A549 (cell line): ENCODE data around the gene PPID. TPM values are rescaled to one million over a fixed set of nuclear protein-coding genes. Genes with fewer than 3 reads are reported as not detected.

ENCODE experiments used
- ATAC-seq, 2 experiments: fragments of 200-7000 bp in 1 of 2; fragments of >200 bp in 1 of 2; cut with Nextera tagmentation in 1 of 2; cut with Tn5 transposase in 1 of 2; 3 replicates each; pipeline versions ENCODE4 v1.8.0 to v1.9.1; 2018 to 2020; ENCODE audit warnings: mild to moderate bottlenecking in 1 of 2, moderate library complexity in 1 of 2
- CTCF ChIA-PET: fragments of 300-600 bp; sonication (Branson Sonifier 250); formaldehyde crosslinking; extraction: SDS; loops from one replicate; lab custom pipeline; 2021; ENCODE audit warnings: antibody characterized with exemption, inconsistent platforms; lab: Yijun Ruan, JAX
- POLR2A ChIA-PET: fragments of 350-600 bp; formaldehyde crosslinking; extraction: SDS; loops from one replicate; lab custom pipeline; 2021; ENCODE audit warnings: antibody characterized with exemption, inconsistent platforms; lab: Yijun Ruan, JAX
- DNase-seq, 2 experiments: peaks; one replicate each; pipeline versions ENCODE4 v3.0.0 to v3.0.0-alpha.2; 2011 to 2016; ENCODE audit warnings: low read depth in 1 of 2, low spot score in 1 of 2
- FAIRE-seq: peaks from 2 replicates; lab custom pipeline; 2011; peaks lifted over from hg19 to GRCh38; lab: Jason Lieb, UNC
- H3K27ac ChIP-seq, 2 experiments: fragments of >200 bp; sonication (Bioruptor Twin); formaldehyde crosslinking; 3 replicates each; pipeline ENCODE4 v1.5.1; 2016 to 2017
- H3K4me1 ChIP-seq: fragments of >200 bp; sonication (Bioruptor Twin); formaldehyde crosslinking; 3 replicates; pipeline ENCODE4 v1.6.1; 2016
- H3K4me2 ChIP-seq: fragments of >200 bp; sonication (Bioruptor Twin); formaldehyde crosslinking; 3 replicates; pipeline ENCODE4 v1.6.1; 2016
- H3K4me3 ChIP-seq: fragments of >200 bp; sonication (Bioruptor Twin); formaldehyde crosslinking; 3 replicates; pipeline ENCODE4 v1.5.1; 2016
- H3K9me3 ChIP-seq: fragments of >200 bp; sonication (Bioruptor Twin); formaldehyde crosslinking; 3 replicates; pipeline ENCODE4 v1.6.1; 2016
- CEBPB ChIP-seq, 2 experiments: fragments of >200 bp in 1 of 2; sonication (Bioruptor Twin) in 1 of 2; formaldehyde crosslinking in 1 of 2; IDR thresholded peaks; 2 replicates each; pipeline ENCODE4 v1.6.1; 2012 to 2016
- CHD2 ChIP-seq: fragments of 150-350 bp; IDR thresholded peaks from 2 replicates; pipeline ENCODE4 v1.6.1; 2014; ENCODE audit warnings: low read length; ENCODE audit not compliant: partially characterized antibody
- CHD4 ChIP-seq: fragments of 200-600 bp; sonication (generic); IDR thresholded peaks from 2 replicates; pipeline ENCODE4 v1.6.1; 2016; ENCODE audit warnings: antibody characterized with exemption, mild to moderate bottlenecking, borderline replicate concordance
- EHF ChIP-seq: fragments of 250-450 bp; sonication (Bioruptor Pico); IDR thresholded peaks from 2 replicates; pipeline ENCODE4 v1.5.0; 2020; ENCODE audit warnings: mild to moderate bottlenecking
- EP300 ChIP-seq, 2 experiments: fragments of >200 bp; sonication (Bioruptor Twin); formaldehyde crosslinking; IDR thresholded peaks; 2 replicates in 1 of 2; 3 replicates in 1 of 2; pipeline ENCODE4 v1.6.1; 2016 to 2017
- ESRRA ChIP-seq: fragments of 150-350 bp; IDR thresholded peaks from 2 replicates; pipeline ENCODE4 v1.6.1; 2014; ENCODE audit warnings: mild to moderate bottlenecking, low read length, borderline replicate concordance
- FOSL2 ChIP-seq, 2 experiments: fragments of 450-650 bp in 1 of 2; fragments of >200 bp in 1 of 2; sonication (Bioruptor Twin) in 1 of 2; formaldehyde crosslinking; IDR thresholded peaks; 2 replicates each; pipeline versions ENCODE4 v1.5.0 to v1.6.1; 2016 to 2020; ENCODE audit warnings: mild to moderate bottlenecking in 1 of 2, moderate library complexity in 1 of 2
- HDAC2 ChIP-seq: fragments of 200-600 bp; sonication (generic); IDR thresholded peaks from 2 replicates; pipeline ENCODE4 v1.6.1; 2016
- HEYL ChIP-seq: fragments of 250-450 bp; sonication (Bioruptor Pico); IDR thresholded peaks from 2 replicates; pipeline ENCODE4 v1.8.0; 2021; ENCODE audit warnings: mild to moderate bottlenecking, moderate library complexity
- KDM5A ChIP-seq: fragments of 200-600 bp; sonication (generic); IDR thresholded peaks from 2 replicates; pipeline ENCODE4 v1.6.1; 2016; ENCODE audit warnings: antibody characterized with exemption, mild to moderate bottlenecking
- MAFK ChIP-seq: fragments of 450-650 bp; IDR thresholded peaks from 2 replicates; pipeline ENCODE4 v1.6.1; 2014; ENCODE audit not compliant: partially characterized antibody
- MAZ ChIP-seq: fragments of 150-350 bp; IDR thresholded peaks from 2 replicates; pipeline ENCODE4 v1.6.1; 2014; ENCODE audit warnings: antibody characterized with exemption, low read depth, low read length, borderline replicate concordance
- NPAS2 ChIP-seq: fragments of 250-450 bp; sonication (Bioruptor Pico); IDR thresholded peaks from 2 replicates; pipeline ENCODE4 v1.8.0; 2022; ENCODE audit warnings: mild to moderate bottlenecking, moderate library complexity, borderline replicate concordance
- PHF8 ChIP-seq: fragments of 200-600 bp; sonication (generic); IDR thresholded peaks from 2 replicates; pipeline ENCODE4 v1.6.1; 2016; ENCODE audit warnings: low read depth, mild to moderate bottlenecking, antibody characterized with exemption, moderate library complexity, borderline replicate concordance
- POLR2A ChIP-seq: IDR thresholded peaks from 2 replicates; pipeline ENCODE4 v1.6.1; 2012; ENCODE audit warnings: mild to moderate bottlenecking, low read length
- POLR2AphosphoS2 ChIP-seq: conservative IDR thresholded peaks from 2 replicates; pipeline ENCODE4 v1.6.1; 2012; ENCODE audit warnings: low read length, improper control_type of control experiment, inconsistent platforms
- RAD21 ChIP-seq, 2 experiments: fragments of >200 bp in 1 of 2; sonication (Bioruptor Twin) in 1 of 2; formaldehyde crosslinking in 1 of 2; IDR thresholded peaks in 1 of 2; conservative IDR thresholded peaks in 1 of 2; 2 replicates in 1 of 2; 3 replicates in 1 of 2; pipeline ENCODE4 v1.6.1; 2012 to 2018; ENCODE audit warnings: inconsistent platforms in 1 of 2
- RARB ChIP-seq: fragments of 250-450 bp; sonication (Bioruptor Pico); IDR thresholded peaks from 2 replicates; pipeline ENCODE4 v1.8.0; 2021; ENCODE audit warnings: mild to moderate bottlenecking, moderate library complexity
- RNF2 ChIP-seq: fragments of 200-600 bp; sonication (generic); IDR thresholded peaks from 2 replicates; pipeline ENCODE4 v1.6.1; 2016; ENCODE audit warnings: low read depth, mild to moderate bottlenecking, antibody characterized with exemption, moderate library complexity, borderline replicate concordance
- SMC3 ChIP-seq: fragments of >200 bp; sonication (Bioruptor Twin); formaldehyde crosslinking; IDR thresholded peaks from 3 replicates; pipeline ENCODE4 v1.6.1; 2018; ENCODE audit warnings: inconsistent platforms
- ZFP36 ChIP-seq: fragments of 450-650 bp; IDR thresholded peaks from 2 replicates; pipeline ENCODE4 v1.6.1; 2014; ENCODE audit warnings: borderline replicate concordance; ENCODE audit not compliant: partially characterized antibody
- ZNF302 ChIP-seq: fragments of 250-450 bp; sonication (Bioruptor Pico); IDR thresholded peaks from 2 replicates; pipeline ENCODE4 v1.9.0; 2021; ENCODE audit warnings: inconsistent platforms, mild to moderate bottlenecking, moderate library complexity
- ZSCAN20 ChIP-seq: fragments of 250-450 bp; sonication (Bioruptor Pico); IDR thresholded peaks from 2 replicates; pipeline ENCODE4 v1.8.0; 2022; ENCODE audit warnings: mild to moderate bottlenecking, moderate library complexity
- WGBS: methylation state at CpG from one replicate; pipeline ENCODE4 v1.1.6; 2017; ENCODE audit errors: missing lambda C conversion rate; 5-methylcytosine and 5-hydroxymethylcytosine counted together
- polyA plus RNA-seq, 4 experiments: library from polyadenylated mRNA; depleted of rRNA in 3 of 4; stranded (reverse); fragments of >200 nt; fragmentation: RNase III in 1 of 4; extraction: RNeasy Plus Mini Kit Qiagen cat#74134 plus additional on column Dnase treatment in 1 of 4; gene quantifications; 2 replicates in 3 of 4; 3 replicates in 1 of 4; pipeline ENCODE4 v1.2.3, GENCODE V29; 2011 to 2017
- TF ChIP-seq, protein P1 (sequence below): fragments of >200 bp; sonication (Bioruptor Twin); formaldehyde crosslinking; IDR thresholded peaks from 3 replicates; pipeline ENCODE4 v1.5.1; 2016
- TF ChIP-seq, protein P2 (sequence below): IDR thresholded peaks from 2 replicates; pipeline ENCODE4 v1.6.1; 2012
- TF ChIP-seq, protein P3 (sequence below): fragments of 250-450 bp; sonication (Bioruptor Pico); IDR thresholded peaks from 2 replicates; pipeline ENCODE4 v1.5.0; 2020; ENCODE audit warnings: low read depth, mild to moderate bottlenecking, moderate library complexity
- TF ChIP-seq, protein P4 (sequence below): fragments of >200 bp; sonication (Bioruptor Twin); formaldehyde crosslinking; IDR thresholded peaks from 3 replicates; pipeline ENCODE4 v1.6.1; 2016

Gene PPID
- polyA plus RNA-seq, 2 of the 4 experiments (the other 2 are of a cell fraction): 30.7 to 44.1 TPM

DNA sequence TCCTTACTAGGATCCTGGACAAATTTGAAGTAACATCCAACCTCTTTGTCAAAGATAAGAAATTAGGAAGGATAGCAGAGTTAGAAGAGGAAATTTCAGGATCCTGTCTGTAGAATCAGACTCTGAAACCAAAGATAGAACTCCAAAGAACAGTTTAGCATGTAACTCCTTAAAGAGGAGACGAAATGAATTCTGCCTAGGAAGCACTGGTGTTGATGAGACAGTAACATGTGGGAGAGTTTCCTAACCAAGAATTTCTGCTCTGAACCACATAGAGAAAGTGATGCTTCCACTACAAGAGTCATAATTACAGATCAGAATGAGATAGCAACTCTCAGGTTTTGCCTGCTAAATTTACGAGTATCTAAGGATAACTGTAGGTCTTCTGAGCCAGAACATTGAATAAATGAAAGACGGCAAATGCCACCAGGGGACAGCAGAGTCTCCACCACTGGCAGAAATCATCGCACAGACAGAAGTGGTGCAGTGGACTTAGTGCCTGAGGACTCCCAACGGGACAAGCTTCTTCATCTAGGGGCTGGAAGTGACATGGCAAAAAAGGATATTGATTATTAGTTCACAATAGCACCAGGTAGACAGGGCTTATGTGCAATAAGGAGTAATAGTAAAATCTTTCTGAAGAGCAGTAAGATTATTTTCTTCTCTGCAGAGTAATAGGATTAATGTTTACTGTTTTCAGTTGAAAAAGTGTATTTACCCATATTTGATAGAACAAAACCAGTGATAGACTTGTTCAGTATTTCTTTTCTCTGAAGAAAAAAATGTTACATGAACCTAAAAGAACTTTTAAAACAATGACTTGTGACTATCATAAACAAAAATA, 6.7 kb upstream of the PPID start (continued):
- TF ChIP-seq, protein P1, sequence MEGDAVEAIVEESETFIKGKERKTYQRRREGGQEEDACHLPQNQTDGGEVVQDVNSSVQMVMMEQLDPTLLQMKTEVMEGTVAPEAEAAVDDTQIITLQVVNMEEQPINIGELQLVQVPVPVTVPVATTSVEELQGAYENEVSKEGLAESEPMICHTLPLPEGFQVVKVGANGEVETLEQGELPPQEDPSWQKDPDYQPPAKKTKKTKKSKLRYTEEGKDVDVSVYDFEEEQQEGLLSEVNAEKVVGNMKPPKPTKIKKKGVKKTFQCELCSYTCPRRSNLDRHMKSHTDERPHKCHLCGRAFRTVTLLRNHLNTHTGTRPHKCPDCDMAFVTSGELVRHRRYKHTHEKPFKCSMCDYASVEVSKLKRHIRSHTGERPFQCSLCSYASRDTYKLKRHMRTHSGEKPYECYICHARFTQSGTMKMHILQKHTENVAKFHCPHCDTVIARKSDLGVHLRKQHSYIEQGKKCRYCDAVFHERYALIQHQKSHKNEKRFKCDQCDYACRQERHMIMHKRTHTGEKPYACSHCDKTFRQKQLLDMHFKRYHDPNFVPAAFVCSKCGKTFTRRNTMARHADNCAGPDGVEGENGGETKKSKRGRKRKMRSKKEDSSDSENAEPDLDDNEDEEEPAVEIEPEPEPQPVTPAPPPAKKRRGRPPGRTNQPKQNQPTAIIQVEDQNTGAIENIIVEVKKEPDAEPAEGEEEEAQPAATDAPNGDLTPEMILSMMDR: peak; percentile 71
- no peak for TF ChIP-seq MAFK
- TF ChIP-seq RAD21 (conservative IDR thresholded peaks at IDR 0.05 in 1 of 2, IDR thresholded peaks at IDR 0.05 in 1 of 2): peak; percentile 78 to 79

DNA sequence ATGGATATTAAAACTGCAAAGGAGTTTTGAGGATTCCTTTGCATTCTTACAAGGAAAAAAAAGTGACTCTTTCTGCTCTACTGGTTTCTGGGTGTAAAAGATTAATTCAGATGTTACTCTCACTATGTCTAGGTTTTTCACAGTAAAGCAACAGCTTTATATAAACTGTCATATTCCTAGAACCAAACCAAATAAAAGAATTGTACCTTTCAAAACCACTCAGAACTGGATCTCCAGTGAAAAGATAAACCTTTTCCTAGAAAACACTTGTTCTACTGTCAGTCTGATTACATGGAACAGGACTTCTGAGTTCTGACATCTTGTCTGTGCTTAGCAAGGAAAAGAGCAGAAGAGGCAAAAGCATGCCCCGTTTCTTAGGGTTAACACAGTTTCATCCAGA, 5.0 kb upstream of the PPID start:
- ATAC-seq: no peak
- Histone ChIP-seq H3K4me3 (no peak overlapping the region), H3K9me3 (no peaks in the 10 kb centered on the region), H3K4me2 (no peak overlapping the region), H3K4me1 (no peaks in the 10 kb centered on the region), H3K27ac (no peak overlapping the region)
- no peak for DNase-seq
- ChIA-PET CTCF (no interaction called here), POLR2A (no interaction called here)
- FAIRE-seq: no peak
- WGBS: 40% methylated on average over 1 of the region's 1 CpG
- TF ChIP-seq ESRRA (no peak), NPAS2 (CRISPR knock-in tag) (no peak), CHD2 (no peak), RARB (no peak), PHF8 (no peak), POLR2AphosphoS2 (no peak), MAZ (no peak), HEYL (CRISPR knock-in tag) (no peak), ZNF302 (no peak), CHD4 (no peak), RNF2 (no peak), EP300 (IDR thresholded peaks at IDR 0.05) (no peak)
- TF ChIP-seq, protein P2, sequence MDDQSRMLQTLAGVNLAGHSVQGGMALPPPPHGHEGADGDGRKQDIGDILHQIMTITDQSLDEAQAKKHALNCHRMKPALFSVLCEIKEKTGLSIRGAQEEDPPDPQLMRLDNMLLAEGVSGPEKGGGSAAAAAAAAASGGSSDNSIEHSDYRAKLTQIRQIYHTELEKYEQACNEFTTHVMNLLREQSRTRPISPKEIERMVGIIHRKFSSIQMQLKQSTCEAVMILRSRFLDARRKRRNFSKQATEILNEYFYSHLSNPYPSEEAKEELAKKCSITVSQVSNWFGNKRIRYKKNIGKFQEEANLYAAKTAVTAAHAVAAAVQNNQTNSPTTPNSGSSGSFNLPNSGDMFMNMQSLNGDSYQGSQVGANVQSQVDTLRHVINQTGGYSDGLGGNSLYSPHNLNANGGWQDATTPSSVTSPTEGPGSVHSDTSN: no peak
- TF ChIP-seq, protein P3, sequence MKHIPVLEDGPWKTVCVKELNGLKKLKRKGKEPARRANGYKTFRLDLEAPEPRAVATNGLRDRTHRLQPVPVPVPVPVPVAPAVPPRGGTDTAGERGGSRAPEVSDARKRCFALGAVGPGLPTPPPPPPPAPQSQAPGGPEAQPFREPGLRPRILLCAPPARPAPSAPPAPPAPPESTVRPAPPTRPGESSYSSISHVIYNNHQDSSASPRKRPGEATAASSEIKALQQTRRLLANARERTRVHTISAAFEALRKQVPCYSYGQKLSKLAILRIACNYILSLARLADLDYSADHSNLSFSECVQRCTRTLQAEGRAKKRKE (CRISPR knock-in tag): no peak

DNA sequence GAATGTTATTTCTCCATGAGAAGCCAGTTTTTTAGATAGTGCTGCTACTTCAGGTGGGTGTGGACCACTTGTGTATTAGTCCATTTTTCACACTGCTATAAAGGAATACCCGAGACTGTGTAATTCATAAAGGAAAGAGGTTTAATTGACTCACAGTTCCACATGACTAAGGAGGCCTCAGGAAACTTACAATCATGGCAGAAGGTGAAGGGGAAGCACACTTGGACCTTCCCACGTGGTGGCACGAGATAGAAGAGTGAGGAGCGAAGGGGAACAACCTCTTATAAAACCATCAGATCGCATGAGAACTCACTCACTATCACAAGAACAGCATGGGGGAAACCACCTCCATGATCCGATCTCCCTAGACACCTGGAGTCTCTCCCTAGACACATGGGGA, 3.4 kb upstream of the PPID start:
- no peaks in the 10 kb centered on the region for H3K4me1 ChIP-seq
- H3K9me3 ChIP-seq: no peaks in the 10 kb centered on the region
- DNase-seq: no peak
- H3K4me2 ChIP-seq: no peak overlapping the region
- WGBS: 70% methylated on average over 6 of the region's 6 CpGs
- CTCF ChIA-PET: interaction anchor here (1.2 kb wide), 1 partner anchor 124 kb away, joined by 3 read pairs; no protein-coding TSS in a partner anchor
- POLR2A ChIA-PET: no interaction called here
- H3K27ac ChIP-seq: no peak overlapping the region
- ATAC-seq: no peak
- FAIRE-seq: no peak
- H3K4me3 ChIP-seq: no peak overlapping the region
- TF ChIP-seq, protein P3 (CRISPR knock-in tag): no peak
- TF ChIP-seq KDM5A (no peak), ZSCAN20 (CRISPR knock-in tag) (no peak), RAD21 (conservative IDR thresholded peaks at IDR 0.05 in 1 of 2, IDR thresholded peaks at IDR 0.05 in 1 of 2) (no peak), POLR2A (no peak), FOSL2 (IDR thresholded peaks at IDR 0.05) (no peak), FOSL2 (CRISPR knock-in tag; IDR thresholded peaks at IDR 0.05) (no peak), ZFP36 (no peak), HDAC2 (no peak), CEBPB (IDR thresholded peaks at IDR 0.05) (no peak), EHF (no peak), RNF2 (no peak), SMC3 (no peak)
- TF ChIP-seq, protein P4, sequence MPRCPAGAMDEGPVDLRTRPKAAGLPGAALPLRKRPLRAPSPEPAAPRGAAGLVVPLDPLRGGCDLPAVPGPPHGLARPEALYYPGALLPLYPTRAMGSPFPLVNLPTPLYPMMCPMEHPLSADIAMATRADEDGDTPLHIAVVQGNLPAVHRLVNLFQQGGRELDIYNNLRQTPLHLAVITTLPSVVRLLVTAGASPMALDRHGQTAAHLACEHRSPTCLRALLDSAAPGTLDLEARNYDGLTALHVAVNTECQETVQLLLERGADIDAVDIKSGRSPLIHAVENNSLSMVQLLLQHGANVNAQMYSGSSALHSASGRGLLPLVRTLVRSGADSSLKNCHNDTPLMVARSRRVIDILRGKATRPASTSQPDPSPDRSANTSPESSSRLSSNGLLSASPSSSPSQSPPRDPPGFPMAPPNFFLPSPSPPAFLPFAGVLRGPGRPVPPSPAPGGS: no peak
- TF ChIP-seq, all 56 proteins: peak for 0
